HG02885 (cell line): ENCODE measurements around the gene CEP164.
"Not testable (repeated sequence)": the region's sequence is repeated elsewhere in the genome, so short reads cannot be mapped to it uniquely, and the experiment has no call there.

Experiments used
- ATAC-seq: cut with Tn5 transposase; IDR thresholded peaks from one replicate; pipeline ENCODE4 v1.9.1; 2021; ENCODE audit warnings: mild to moderate bottlenecking; ENCODE audit not compliant: unreplicated experiment, poor library complexity

The CEP164 gene

DNA sequence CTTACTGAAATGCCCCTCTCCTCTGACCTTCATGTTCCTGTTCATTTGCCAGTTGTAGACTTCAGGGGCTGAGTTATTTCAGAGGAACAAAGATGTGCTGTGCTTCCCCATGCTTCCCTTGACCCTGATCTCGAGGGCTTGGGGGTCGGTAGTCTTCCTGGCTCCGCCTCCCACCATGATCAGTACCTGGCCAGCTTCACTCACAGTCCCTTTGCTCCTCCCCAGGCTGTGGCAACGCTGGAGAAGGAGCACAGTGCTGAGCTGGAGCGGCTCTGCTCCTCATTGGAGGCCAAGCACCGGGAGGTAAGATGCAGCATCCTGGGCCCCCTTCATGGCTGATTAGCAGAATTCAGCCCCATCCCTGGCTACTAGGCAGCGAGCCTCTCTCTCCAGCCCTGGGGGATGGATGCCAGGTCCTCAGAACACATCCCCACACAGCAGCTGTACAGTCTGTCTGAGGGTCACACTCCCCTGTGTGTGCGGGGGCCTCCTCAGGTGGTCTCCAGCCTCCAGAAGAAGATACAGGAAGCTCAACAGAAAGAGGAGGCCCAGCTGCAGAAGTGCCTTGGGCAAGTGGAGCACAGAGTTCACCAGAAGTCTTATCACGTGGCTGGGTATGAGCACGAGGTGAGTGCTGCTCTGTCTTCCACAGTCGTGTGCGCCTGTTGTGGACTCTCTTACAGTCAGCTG is 64.5 kb downstream of the CEP164 start:
- ATAC-seq = no peak

DNA sequence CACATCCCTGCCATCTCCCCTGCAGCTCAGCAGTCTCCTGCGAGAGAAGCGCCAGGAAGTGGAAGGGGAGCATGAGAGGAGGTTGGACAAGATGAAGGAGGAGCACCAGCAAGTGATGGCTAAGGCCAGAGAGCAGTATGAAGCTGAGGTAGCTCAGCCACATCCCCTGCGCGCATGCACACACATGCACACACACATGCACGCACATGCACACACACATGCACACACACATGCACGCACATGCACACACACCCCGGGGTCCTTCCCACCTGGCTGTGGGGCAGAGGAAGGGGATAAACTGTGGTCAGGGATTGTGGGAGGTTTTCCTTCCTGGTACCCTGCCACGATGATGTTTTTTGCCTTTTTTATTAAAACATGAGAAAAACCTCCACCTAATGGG is 65.3 kb downstream of the CEP164 start:
- no peak for ATAC-seq

- no peak for ATAC-seq
Observed at GRCh38 chr11:117394221-117394925, 66.7 kb downstream of the CEP164 start.

DNA sequence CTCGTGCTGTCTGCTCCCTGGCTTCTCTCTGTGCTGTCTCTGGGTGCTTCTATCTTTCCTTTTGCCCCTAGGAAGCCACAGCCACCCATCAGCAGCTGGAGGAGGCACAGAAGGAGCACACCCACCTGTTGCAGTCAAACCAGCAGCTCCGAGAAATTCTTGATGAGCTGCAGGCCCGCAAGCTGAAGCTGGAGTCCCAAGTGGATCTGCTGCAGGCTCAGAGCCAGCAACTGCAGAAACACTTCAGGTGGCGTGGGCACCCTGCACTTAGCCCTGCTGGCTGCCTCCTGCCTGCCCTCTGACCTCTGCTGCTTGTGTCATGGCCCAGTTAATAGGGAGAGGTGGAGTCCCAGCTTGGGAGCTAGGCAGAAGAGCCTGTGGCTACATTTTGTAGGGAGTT is 67.8 kb downstream of the CEP164 start:
- no peak for ATAC-seq

DNA sequence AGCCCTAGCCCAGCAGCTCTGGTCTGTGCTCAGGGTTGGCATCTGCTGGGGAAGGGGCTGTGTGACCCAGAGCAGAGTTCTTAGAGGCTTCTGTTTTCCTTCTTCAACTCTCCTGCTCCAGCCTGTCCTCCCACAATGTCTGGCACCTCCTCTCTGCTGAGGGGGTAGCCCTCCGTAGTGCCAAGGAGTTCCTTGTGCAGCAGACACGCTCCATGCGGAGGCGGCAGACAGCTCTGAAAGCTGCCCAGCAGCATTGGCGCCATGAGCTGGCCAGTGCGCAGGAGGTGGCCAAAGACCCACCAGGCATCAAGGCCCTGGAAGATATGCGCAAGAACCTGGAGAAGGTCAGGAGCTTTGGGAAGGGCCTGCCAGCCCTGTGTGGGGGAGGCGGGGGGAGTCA is 69.3 kb downstream of the CEP164 start:
- ATAC-seq = no peak

GRCh38 chr11:117398618-117399017 is 71.0 kb downstream of the CEP164 start:
- ATAC-seq = not testable (repeated sequence)

- ATAC-seq = not testable (repeated sequence)
Observed at GRCh38 chr11:117399100-117399840, 71.6 kb downstream of the CEP164 start.

DNA sequence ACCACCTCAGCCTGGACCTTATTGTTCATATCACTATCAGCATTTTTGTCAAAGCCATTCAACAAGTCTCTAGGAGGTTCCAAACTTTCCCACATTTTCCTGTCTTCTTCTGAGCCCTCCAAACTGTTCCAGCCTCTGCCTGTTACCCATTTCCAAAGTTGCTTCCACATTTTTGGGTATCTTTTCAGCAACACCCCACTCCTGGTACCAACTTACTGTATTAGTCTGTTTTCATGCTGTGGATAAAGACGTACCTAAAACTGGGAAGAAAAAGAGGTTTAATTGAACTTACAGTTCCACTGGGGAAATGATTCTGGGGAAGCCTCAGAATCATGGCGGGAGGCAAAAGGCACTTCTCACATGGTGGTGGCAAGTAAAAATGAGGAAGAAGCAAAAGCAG is 78.2 kb downstream of the CEP164 start:
- not testable (repeated sequence) for ATAC-seq

DNA sequence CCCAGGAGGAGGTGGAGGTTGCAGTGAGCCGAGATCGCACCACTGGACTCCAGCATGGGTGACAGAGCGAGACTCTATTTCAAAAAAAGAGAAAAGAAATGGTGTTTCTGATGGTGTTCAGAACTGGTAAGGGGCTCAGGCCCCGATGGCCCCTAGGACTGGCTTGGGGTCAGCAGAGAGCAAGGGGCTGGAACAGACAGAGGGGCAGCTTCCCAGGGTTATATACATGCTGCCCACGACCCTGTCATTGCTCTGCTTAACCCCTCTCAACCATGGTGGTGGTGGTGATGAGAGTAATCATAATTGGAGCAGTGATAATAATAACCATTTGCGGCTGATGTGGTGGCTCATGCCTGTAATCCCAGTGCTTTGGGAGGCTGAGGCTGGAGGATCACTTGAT is 79.4 kb downstream of the CEP164 start:
- ATAC-seq = no peak

DNA sequence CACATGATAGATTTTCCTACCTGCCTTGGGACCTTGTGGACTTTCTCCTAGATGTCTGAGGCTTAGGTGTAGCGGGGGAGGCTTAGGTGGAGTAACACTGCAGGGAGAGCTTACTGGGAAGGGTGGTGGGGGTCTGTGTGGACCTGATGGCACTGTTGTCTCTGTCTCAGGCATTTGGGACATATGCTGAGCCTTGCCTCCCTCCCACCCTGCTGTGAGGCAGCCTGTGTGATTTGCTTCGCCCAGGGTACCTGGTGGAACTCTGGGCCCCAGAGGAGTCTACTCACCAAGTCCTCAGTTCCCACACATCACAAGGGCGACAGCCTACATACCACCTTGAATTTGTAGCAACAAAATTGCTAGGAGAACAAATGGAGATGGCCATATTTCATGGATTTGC is 80.7 kb downstream of the CEP164 start:
- ATAC-seq = no peak

- ATAC-seq = no peak
Observed at GRCh38 chr11:117409511-117409910, 81.9 kb downstream of the CEP164 start.

DNA sequence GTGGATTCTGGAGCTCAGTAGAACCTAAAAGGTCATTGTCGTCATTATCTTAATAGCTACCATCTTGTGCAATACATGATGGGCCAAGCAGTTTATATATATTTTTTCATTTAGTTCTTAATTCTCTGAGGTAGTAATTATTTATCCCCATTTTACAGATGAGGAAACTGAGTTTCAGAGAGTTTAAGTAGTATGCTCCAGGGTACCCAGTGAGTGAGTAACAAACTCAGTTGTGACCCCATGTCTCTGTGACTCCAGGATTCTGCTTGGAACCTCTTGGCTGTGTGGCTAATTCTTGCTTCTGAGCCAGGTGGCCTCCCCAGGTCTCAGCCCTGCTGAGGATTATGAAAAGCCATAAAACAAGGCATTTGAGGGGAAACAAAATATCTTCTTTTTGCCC is 82.6 kb downstream of the CEP164 start:
- ATAC-seq = no peak

GRCh38 chr11:117410861-117411710 is 83.4 kb downstream of the CEP164 start:
- ATAC-seq = no peak

DNA sequence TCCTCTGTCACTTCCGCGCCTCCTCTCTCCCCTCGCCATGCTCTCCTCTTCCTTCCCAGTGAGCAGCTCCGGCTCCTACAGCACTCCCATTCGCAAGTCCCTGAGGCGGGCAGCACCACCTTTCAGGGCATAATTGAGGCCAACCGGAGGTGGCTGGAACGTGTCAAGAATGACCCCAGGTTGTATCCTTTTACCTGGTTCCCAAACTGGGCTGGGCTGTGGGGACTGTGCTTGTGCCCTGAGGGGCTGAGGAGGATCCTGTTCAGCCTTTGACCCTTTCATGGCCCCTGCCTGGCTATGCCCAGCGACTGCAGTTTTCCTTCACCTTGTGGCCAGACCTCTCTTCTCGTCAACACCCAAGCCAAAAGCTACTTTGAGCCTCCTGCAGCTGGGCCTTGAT is 84.1 kb downstream of the CEP164 start:
- no peak for ATAC-seq

DNA sequence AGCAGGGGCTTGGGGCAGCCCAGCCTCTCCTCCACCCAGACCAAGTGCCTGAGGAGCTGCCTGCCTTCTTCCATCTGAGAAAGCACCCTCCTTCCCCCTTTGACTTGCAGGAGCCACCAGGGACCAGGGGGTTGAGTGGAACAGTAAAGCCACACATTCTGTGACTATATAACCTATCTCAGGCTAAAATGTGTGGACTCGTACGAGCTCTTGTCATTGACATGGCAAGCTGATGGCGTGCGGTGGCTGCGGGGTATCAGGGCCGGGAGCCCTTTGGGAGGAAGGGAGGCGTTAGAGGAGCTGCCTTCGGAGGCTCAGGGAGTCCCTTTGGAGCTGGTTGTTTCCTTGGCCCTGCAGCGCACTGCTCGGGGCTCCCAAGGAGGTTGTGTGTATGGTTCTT is 84.5 kb downstream of the CEP164 start:
- no peak for ATAC-seq

- ATAC-seq = no peak
Observed at GRCh38 chr11:117412653-117413275, 85.1 kb downstream of the CEP164 start.

- ATAC-seq = no peak
Observed at GRCh38 chr11:117413616-117414015, 86.0 kb downstream of the CEP164 start.

GRCh38 chr11:117414724-117415123 is 87.1 kb downstream of the CEP164 start:
- no peak for ATAC-seq

DNA sequence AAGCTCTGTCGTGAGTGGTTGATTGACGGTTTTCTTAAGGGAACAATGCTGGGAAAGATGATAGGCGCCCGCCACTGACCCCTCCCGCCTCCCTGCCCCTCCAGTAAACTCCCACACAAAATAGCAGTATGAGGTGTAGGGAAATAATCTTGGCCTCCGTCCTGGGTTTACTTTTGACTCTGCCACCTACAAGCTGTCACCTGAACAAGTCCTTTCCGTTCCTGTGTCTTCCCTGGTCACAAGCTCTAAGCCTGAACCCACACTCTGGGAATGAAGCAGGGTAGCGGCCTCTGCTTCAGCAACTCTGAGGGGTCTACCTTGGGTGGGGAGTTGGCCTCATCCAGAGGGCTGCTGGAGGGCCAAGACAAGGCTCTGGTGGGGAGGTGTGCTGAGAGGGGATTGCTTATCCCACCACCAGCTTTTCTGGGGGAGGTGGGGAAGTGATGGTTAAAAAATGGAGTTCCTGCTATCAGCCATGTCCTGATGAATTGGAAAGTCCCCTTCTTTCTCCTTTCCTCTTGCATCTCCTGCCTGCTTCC is 87.8 kb downstream of the CEP164 start:
- ATAC-seq = no peak

- ATAC-seq = no peak
Observed at GRCh38 chr11:117417342-117417741, 89.7 kb downstream of the CEP164 start.
